Mesenteric fat pad (tissue), 1 donor: Measurements from ENCODE around the gene PDIK1L. TPM values are rescaled to one million over a fixed set of nuclear protein-coding genes. Genes with fewer than 3 reads are reported as not detected.
A peak's percentile ranks its signal among the peaks of the same experiment; 100 is the strongest.

Experiments
- DNase-seq: peaks from one replicate; pipeline ENCODE4 v3.0.0-alpha.2; 2020; ENCODE audit warnings: low spot score
- total RNA-seq: library from RNA; stranded (reverse); fragmentation: NEBNext Ultra II Directional; extraction: Animal tissue kit (Norgen Biotek cat#: 25700); gene quantifications from one replicate; pipeline ENCODE4 v1.2.1, GENCODE V29; 2021
- donor health status: DM: yes; HTN: yes; CAD: no.

The PDIK1L gene
- total RNA-seq, 1 donor from 2014 or later: 6.4 TPM

DNA sequence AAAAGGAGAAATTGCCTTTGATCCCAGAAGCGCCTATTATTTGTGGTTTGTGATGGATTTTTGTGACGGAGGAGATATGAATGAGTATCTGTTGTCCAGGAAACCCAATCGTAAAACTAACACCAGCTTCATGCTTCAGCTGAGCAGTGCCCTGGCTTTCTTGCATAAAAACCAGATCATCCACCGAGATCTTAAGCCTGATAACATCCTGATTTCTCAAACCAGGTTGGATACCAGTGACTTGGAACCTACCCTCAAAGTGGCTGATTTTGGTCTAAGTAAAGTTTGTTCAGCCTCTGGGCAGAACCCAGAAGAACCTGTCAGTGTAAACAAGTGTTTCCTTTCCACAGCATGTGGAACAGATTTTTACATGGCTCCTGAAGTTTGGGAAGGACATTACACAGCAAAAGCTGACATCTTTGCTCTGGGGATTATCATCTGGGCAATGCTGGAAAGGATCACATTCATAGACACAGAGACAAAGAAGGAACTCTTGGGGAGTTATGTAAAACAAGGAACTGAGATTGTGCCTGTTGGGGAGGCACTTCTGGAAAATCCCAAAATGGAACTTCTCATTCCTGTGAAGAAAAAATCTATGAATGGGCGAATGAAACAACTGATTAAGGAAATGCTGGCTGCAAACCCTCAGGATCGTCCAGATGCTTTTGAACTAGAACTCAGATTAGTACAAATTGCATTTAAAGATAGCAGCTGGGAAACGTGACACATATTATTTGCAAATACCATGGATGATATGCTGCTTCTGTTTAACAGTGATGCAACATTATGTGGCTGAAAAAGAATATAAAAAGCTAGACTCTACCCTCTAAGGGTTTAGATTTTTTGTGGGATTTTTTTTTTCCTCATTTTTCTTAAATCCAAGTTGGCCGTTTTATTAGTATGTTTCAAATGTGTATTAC is 10.5 kb downstream of the PDIK1L start:
- no peak for DNase-seq

DNA sequence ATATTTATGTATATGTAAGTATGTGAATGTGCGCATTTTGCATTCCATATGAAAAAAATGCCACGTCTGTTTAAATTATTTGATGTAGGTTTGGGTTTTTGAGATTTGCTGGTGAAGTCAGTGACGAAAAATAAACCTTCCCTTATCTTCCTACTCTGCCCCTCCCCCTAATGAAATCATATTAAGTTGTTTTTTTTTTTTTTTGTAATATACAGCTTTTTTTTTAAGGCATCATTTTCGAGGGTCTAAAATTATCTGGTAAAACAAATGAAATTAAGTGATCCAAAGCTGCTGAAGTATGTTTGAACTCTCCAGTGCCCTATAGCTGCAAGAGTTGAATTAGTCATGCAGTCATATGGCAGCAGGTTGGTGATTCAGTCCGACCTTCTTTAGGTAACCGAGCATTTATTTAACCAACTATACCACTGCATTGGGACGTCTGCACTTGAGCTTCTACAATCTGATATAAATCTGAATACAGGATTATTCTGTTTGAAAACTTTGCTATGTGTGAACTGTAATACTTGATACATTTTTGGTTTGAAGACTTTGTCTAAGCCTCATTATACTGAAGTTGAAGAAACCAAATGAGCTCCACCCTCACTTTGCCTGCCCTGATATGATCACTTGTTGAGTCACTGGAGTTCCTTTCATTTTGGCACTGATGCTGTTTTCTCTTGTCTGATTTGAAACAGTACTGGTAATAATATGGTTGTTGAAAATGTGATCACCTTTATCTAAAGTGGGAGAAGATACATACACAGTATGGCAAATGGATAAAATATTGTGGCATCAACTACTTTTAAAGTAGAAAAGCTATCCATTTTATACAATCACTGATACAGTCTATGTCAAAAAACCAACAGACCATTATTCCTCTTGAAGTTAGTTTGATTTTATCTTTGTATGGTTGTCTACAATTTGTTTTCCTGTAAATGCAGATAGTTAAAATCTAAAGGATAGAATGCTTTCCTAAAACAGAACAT is 11.7 kb downstream of the PDIK1L start:
- DNase-seq: no peak

DNA sequence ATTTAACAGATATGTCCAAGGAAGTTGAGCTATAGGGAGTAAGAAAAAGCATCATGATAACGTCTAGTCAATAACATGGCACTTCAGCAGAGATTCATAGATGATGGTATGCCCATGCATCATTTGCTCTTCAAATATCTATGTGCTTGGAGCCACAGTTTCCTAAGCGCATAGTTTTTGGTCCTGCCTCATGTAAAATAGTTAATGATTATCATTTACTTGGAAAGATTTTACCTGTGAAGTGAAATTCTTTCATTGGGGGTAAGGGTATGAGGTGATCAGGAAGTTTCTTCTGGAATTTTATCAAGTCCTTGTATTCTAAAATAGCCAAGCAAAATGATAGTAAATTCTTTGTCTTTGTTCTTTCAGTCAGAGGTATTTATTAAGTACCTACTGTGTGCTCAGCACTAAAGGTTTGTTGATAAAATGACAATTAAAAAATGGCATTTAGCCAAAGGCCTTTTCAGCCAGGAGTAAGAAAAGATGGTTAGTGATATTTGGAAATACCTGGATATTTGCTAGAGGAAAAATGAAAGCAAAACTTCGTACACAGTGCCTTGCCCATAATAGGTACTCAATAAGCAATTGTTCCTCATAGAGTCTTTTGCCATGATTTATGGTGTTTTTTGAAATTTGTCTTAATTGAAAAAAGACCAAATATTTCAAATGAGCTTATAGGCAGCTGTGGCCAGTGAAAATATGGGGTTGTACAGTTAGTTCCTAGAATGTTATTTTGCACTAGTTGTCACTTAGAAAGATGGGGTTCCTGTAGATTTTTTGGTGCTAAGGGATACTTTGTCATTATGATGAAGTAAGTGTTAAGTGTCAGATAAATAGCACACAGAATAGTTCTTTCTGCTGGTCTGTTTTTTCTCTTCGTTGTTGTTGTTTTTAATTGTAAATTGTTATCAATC is 13.1 kb downstream of the PDIK1L start:
- no peak for DNase-seq

DNA sequence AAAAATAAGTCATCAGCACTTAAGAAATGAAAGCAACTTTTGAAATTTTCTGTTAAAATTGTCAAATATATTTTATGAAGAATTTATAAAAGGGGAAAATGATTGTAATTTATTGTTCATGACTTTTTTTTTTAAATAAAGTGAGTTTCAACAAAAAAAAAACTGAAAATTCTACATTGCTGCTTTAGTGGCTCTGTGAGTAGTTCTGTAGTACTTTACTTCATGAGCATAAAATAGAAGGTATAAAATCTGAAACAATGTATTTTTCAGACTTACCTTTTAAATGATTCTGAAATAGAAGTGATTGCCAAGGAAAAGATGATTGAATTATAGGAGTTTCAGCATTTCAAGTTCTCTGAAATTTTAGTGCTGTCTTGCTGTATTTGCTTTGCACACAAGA is 13.8 kb downstream of the PDIK1L start:
- DNase-seq: no peak

DNA sequence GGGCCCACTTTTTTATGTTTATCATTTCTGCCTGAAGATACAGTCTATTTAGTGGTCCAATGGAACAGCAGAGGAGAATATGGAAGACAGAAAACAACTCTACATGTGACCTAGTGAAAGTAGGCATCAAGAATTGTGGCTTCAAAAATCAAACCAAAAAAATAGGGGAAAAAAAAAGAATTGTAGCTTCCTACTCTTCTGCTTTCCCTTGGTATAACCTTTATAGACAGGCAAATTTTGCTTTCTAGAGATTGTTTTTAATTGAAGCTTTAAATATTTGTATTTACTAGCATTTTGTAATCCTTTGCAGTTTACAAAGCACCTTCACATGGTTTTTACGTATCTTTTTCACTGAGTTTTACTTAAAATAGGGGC is 14.3 kb downstream of the PDIK1L start:
- DNase-seq: no peak

DNA sequence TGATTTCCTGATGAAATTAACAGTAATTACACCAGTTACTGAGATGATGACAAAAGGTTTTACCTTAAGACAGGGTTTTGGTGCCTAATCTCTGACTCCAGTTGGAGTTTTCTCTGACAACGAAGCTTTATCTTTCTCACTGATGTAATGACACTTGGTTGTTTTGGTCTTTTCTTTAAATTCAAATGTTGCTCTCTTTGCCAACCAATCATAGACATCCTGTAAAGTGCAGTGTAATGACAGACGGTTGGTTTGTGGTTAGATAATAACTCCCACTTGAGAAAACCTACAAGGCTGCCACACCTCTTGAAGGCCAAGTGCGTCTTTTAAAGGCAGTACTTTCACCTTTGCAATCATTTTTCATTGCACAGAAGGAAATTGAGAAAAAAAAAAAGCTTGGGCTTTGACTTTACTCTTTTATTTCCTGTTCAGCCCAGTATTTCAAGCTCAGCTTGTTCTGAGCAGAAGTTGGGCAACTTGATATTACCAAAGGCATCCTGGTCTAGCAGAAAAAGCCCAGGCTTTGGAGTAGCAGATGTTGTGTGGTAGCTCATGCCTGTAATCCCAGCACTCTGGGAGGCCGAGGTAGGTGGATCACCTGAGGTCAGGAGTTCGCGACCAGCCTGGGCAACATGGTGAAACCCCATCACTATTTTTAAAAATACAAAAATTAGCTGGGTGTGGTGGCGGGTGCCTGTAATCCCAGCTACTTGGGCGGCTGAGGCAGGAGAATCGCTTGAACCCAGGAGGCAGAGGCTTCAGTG is 14.9 kb downstream of the PDIK1L start:
- DNase-seq: no peak

DNA sequence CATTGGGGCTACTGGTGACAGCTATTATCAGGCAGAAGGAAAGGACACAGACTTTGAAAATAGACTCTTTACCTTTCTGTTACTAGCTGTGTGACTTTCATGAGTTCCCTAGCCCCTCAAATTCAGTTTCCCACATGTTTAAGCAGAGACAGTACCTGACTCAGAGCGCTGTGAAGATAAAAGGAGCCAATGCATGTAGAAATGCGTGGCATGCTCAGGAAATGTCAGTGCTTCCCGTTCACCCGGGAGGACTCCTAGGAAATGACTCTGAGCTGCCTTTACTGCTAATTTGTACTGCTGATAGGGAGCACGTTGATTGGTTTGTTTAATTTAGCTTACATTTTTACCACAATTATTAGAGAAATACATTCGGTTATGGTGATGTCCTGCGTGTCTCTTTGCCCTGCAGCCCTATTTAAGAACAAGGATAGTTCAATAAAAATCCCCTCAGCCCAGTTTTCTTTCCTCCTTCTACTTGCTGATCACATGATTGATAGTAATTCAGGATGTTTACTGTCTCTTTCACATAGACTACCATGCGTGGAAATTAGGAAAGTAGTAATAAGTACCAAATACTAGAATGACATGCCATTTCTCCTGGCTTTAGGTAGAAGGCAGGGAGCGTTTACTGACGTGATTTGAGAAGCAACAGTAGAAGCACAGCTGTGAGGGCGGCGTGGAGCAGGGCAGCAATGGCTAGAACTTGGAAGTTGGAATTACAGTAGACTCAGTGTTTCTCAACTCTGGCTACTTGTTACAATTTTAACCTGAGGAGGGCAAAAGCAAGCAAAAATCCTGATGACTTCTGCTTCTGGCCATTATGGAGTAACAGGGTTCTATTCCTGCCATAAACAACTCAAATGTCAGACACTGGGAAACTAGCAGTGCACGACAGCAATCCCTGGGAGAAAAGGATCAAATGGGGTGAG is 15.9 kb downstream of the PDIK1L start:
- no peak for DNase-seq

DNA sequence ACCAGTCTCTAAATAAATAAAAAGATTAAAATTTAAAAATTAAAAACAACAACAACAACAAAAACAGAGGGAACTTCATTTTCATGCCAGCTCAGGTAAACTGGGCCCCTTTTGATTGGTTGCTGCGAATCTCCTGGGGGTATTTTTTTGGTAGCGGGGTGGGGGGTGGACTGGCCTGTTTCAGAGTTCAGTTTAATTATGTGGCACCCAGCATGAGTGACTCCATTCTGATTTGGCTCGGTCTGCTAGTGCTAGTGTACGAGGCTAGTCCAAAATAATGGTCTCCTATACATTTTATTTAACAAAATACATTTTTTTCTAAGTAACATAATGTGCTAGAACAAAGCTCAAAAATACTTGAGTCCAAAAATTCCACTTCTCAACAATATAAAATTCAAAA is 18.2 kb downstream of the PDIK1L start:
- no peak for DNase-seq

DNA sequence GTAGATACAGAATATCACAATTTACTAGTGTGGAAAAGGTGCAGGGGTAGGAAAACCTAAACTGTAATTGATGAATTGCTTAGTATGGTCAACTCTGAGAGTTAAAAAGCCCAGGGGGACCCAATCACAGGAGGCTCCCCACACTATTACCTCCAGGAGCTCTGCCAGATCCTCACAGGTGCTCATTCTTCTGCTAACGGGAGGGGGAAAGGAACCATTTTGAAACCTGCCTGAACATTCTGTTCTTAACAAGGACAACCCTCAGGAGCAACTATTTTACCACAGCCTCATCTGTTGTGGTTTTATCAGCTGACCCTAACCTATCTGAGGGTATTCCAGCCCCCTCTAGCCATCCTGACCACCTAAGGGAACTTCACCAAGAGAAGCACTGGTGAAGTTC is 19.1 kb downstream of the PDIK1L start:
- no peak for DNase-seq

DNA sequence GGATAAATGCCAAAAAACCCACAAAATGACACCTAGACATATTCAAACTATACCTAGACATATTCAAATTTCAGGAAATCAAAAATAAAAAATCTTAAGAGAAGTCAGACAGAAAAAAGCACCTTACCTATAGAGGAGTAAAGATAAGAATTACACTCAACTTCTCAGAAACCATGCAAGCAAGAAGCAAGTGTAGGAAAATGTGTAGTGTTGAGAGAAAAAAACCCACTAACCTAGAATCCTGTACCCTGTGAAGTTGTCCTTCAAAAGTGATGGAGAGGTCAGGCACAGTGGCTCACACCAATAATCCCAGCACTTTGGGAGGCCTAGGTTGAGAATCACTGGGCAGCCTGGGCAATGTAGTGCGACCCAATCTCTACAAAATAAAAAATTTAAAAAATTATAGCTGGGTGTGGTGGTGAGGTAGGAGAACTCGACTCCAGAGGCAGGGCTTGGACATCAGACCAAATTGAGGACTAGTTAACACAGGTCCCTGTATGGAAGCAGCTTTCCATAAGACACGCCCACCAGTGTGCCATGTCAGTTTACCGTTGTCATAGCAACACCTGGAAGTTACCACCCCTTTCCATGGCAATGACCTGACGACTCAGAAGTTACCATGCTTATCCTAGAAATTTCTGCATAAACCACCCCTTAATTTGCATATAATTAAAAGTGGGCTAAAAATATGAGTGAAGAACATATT is 20.7 kb downstream of the PDIK1L start:
- DNase-seq: no peak

DNA sequence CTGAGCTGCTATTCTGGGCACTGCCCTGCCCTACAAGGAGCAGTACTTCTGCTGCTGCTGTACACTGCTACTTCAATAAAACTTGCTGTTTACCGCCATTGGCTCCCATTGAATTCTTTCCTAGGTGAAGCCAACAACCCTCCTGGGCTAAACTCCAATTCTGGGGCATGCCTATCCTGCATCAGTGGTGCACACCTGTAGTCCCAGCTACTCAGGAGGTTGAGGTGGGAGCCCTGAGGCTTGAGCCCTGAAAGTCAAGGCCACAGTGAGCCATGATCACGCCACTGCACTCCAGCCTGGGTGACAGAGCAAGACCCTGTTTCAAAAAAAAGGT is 21.2 kb downstream of the PDIK1L start:
- no peak for DNase-seq

DNA sequence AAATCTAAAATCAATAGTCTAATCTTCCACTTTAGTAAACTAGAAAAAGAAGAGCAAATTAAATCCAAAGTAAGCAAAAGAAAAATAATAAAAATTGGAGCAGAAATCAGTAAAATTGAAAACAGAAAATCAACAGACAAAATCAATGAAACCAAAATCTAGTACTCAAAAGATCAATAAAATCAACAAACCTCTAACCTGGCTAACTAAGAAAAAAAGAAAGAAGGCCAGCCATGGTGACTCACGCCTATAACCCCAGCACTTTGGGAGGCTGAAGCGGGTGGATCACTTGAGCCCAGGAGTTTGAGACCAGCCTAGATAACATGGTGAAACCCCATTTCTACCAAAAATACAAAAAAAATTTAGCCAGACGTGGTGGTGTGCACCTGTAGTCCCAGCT is 22.8 kb downstream of the PDIK1L start:
- DNase-seq: no peak

DNA sequence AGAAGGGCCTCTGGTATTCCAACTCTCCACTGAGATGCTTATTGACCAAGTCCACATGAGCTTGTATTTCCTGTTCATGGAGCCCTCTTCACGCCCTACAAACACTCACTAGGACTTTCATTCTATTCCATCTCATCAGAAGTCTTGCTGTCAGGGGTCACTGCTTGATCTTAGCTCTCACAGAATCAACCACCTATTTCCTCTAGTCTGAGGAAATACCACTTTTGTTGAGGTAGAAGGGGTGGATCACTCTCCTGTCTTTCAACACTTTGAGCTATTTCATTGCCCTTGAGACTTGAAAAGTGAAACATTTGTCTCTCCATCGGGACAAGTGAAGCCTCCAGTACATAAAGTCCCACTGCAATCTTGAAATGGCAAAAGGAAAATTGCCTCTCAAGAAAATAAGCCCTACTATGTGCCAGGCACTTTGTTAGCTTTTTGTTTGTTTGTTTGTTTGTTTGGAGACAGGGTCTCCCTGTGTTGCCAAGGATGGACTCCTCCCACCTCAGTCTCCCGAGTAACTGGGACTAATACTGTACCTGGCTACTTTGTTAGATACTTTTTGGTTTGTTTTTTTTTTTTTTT is 27.4 kb downstream of the PDIK1L start:
- no peak for DNase-seq

DNA sequence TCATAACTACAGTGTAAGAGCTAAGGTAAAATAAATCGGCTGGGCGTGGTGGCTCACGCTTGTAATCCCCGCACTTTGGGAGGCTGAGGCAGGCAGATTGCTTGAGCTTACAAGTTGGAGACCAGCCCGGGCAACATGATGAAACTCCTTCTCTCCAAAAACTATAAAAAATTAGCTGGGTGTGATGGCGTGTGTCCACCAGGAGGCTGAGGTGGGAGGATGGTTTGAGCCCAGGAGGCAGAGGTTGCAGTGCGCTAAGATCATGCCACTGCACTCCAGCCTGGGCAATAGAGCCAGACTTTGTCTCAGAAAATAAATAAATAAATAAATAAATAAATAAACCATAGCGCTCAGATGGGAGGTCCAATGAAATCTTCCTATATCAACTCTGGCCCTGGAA is 30.5 kb downstream of the PDIK1L start:
- no peak for DNase-seq

DNA sequence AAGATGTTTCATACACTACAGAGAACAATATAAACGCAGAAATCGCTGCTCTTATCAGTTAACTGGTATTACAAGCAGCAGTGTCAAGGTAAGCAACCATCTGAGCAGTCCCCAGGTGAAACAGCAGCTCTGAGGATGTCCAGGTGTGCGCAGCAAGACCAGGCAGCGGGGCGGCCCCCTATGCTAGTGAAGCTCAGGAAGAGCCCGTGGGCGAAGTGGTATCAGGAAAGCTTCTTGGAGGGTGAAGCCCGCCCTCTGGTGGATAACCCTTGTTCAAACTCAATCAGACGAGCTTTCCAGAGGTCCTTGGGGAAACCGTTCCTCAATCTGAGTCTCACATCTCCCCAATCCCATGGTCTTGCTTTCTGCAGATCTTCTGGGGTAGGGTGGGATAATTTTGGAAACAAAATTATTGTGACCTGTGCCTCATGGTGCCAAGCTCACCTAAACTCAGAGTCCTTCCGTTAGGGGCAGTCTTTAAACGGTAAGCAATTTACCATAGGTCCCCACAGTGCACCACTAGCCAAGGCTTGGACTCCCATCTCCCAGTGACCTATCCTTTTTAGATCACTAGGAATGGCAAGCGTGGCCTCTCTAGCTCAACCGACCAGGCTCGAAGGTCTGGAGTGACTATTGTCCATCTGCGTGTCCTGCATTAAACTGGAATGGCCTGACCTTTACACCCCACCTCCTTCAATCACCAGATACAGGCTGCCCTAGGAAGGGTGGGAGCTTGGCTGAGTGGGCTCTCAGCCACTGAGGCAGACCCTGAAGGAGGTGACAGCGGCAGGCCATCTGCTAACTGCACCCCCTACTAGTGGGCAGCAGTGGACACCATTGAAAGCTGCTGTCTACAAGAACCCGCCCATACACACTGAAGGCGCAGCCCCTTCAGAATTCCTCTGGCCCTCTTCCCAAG is 33.7 kb downstream of the PDIK1L start:
- DNase-seq: no peak

DNA sequence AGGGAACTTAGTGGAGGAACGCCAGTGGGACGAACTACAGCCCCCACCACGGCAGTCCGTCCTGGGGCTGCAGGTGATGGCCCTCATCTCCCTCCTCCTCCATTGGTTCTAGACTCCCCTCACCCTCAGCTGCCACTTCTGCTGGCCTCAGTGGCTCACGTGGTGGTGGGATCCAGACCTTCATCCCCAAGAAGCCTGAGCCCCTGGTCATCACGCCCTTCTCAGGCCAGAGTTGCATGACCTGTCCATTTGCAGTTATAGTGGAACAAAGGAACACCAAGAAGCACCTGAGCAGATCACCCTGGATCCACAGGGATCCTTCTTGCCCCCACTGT is 34.3 kb downstream of the PDIK1L start:
- no peak for DNase-seq

DNA sequence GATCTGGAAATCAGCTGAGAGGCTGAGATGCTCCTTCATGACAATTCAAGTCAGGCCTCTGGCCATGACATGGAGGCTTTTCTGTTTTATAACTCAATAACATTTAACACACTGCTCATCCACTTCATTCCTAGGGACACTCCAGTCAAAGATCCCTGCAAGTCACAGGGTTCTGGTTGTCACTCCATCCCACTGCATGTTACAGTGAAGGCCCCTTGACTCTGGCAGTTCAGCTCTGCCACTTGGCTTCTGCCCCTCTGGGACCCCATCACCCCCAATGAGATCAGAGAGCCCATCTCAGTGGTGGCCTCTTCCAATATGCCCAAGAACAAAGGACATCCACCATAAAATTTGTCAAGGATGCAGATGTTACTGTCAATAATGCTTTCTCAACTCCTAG is 37.3 kb downstream of the PDIK1L start:
- peak; percentile 11 for DNase-seq
